IMR-90 (cell line): ENCODE data around the gene TRPM3. TPM values are rescaled to one million over a fixed set of nuclear protein-coding genes. Genes with fewer than 3 reads are reported as not detected.

Experiments used
- ATAC-seq: fragments of 200-7000 bp; cut with Tn5 transposase; 2 replicates; pipeline ENCODE4 v1.9.1; 2020; ENCODE audit warnings: low read depth, mild to moderate bottlenecking, moderate library complexity
- BruUV-seq: library from RNA; stranded (reverse); fragments of 400-500 nt; replicated peaks from 2 replicates; lab custom pipeline; 2021; lab: Mats Ljungman, UMichigan
- CTCF ChIA-PET: fragments of 300-600 bp; formaldehyde crosslinking; extraction: SDS; loops from one replicate; lab custom pipeline; 2021; ENCODE audit warnings: antibody characterized with exemption; lab: Yijun Ruan, JAX
- POLR2A ChIA-PET: fragments of 300-600 bp; sonication (Branson Sonifier 250); formaldehyde crosslinking; loops from one replicate; lab custom pipeline; 2022; ENCODE audit warnings: antibody characterized with exemption; ENCODE audit not compliant: unreplicated experiment; lab: Charles Lee
- DNase-seq: peaks from one replicate; pipeline ENCODE4 v3.0.0; 2013
- H2AFZ ChIP-seq: replicated peaks from 2 replicates; pipeline ENCODE3; 2013; ENCODE audit warnings: low read length, mild to moderate bottlenecking; ENCODE audit not compliant: poor library complexity
- H2AK5ac ChIP-seq: 2 replicates; pipeline ENCODE4 v1.6.1; 2013; ENCODE audit warnings: low read depth, low read length, inconsistent platforms
- H2AK9ac ChIP-seq: replicated peaks from 2 replicates; pipeline ENCODE3; 2013; ENCODE audit warnings: mild to moderate bottlenecking, low read depth, low read length, moderate library complexity; ENCODE audit not compliant: poor library complexity
- H2BK120ac ChIP-seq: 2 replicates; pipeline ENCODE4 v1.6.1; 2013; ENCODE audit warnings: low read depth, low read length, inconsistent platforms
- H2BK15ac ChIP-seq: 3 replicates; pipeline ENCODE4 v1.6.1; 2013; ENCODE audit warnings: low read depth, low read length, inconsistent platforms
- H2BK20ac ChIP-seq: 2 replicates; pipeline ENCODE4 v1.6.1; 2013; ENCODE audit warnings: low read depth, mild to moderate bottlenecking, inconsistent platforms, low read length, moderate library complexity
- H2BK5ac ChIP-seq: 2 replicates; pipeline ENCODE4 v1.6.1; 2013; ENCODE audit warnings: mild to moderate bottlenecking, low read depth, low read length, inconsistent platforms; ENCODE audit not compliant: poor library complexity, severe bottlenecking
- H3K14ac ChIP-seq: replicated peaks from 2 replicates; pipeline ENCODE4 v1.6.1; 2013; ENCODE audit warnings: low read depth, low read length, inconsistent platforms
- H3K18ac ChIP-seq: 2 replicates; pipeline ENCODE4 v1.6.1; 2013; ENCODE audit warnings: low read depth, low read length, control low read depth
- H3K23ac ChIP-seq: 2 replicates; pipeline ENCODE4 v1.6.1; 2013; ENCODE audit warnings: low read depth, low read length, inconsistent platforms
- H3K27ac ChIP-seq: 2 replicates; pipeline ENCODE4 v1.5.1; 2013; ENCODE audit warnings: mild to moderate bottlenecking, control low read depth, low read length; ENCODE audit not compliant: insufficient read depth
- H3K27me3 ChIP-seq: 2 replicates; pipeline ENCODE4 v1.6.1; 2013; ENCODE audit warnings: low read length; ENCODE audit not compliant: control insufficient read depth, insufficient read depth
- H3K36me3 ChIP-seq: 2 replicates; pipeline ENCODE4 v1.6.1; 2013; ENCODE audit warnings: low read length, mixed read lengths; ENCODE audit not compliant: control insufficient read depth, insufficient read depth
- H3K4ac ChIP-seq: 2 replicates; pipeline ENCODE4 v1.6.1; 2013; ENCODE audit warnings: low read depth, low read length, inconsistent platforms
- H3K4me1 ChIP-seq: 2 replicates; pipeline ENCODE4 v1.6.1; 2013; ENCODE audit warnings: low read length, mixed read lengths; ENCODE audit not compliant: control insufficient read depth, insufficient read depth
- H3K4me2 ChIP-seq: 2 replicates; pipeline ENCODE4 v1.6.1; 2013; ENCODE audit warnings: low read depth, mild to moderate bottlenecking, control low read depth, low read length, moderate library complexity
- H3K4me3 ChIP-seq: 2 replicates; pipeline ENCODE4 v1.5.1; 2013; ENCODE audit warnings: low read depth, mild to moderate bottlenecking, control low read depth, low read length, moderate library complexity; ENCODE audit not compliant: insufficient read depth
- H3K56ac ChIP-seq: 2 replicates; pipeline ENCODE4 v1.6.1; 2013; ENCODE audit warnings: low read length, inconsistent platforms; ENCODE audit not compliant: insufficient read depth; ENCODE audit errors: extremely low read depth
- H3K79me1 ChIP-seq, 2 experiments: 2 replicates each; pipeline ENCODE4 v1.6.1; 2013; ENCODE audit warnings: low read length in 2 of 2, inconsistent platforms in 1 of 2, low read depth in 1 of 2
- H3K9ac ChIP-seq: 2 replicates; pipeline ENCODE4 v1.6.1; 2013; ENCODE audit warnings: low read depth, low read length, control low read depth
- H3K9me1 ChIP-seq: 2 replicates; pipeline ENCODE4 v1.6.1; 2013; ENCODE audit warnings: low read length, inconsistent platforms; ENCODE audit not compliant: insufficient read depth
- H3K9me3 ChIP-seq: 2 replicates; pipeline ENCODE4 v1.6.1; 2013; ENCODE audit warnings: low read length; ENCODE audit not compliant: control insufficient read depth, insufficient read depth
- H4K20me1 ChIP-seq: 2 replicates; pipeline ENCODE4 v1.6.1; 2013; ENCODE audit warnings: low read length, inconsistent platforms; ENCODE audit not compliant: insufficient read depth
- H4K5ac ChIP-seq: 2 replicates; pipeline ENCODE4 v1.6.1; 2013; ENCODE audit warnings: mild to moderate bottlenecking, low read depth, low read length, control low read depth
- H4K8ac ChIP-seq, 2 experiments: 2 replicates each; pipeline ENCODE4 v1.6.1; 2013; ENCODE audit warnings: low read depth in 2 of 2, low read length in 2 of 2, control low read depth in 1 of 2, inconsistent platforms in 1 of 2
- H4K91ac ChIP-seq: 2 replicates; pipeline ENCODE4 v1.6.1; 2013; ENCODE audit warnings: low read depth, low read length, inconsistent platforms; ENCODE audit not compliant: insufficient read depth
- FOS ChIP-seq: fragments of 150-350 bp; IDR thresholded peaks from 2 replicates; pipeline ENCODE4 v1.6.1; 2016; ENCODE audit warnings: low read depth, low read length
- WGBS, 2 experiments: methylation state at CpG; one replicate each; pipeline versions ENCODE4 v1.1.5 to v1.1.7; 2013; ENCODE audit warnings: missing lambda C conversion rate in 2 of 2; ENCODE audit not compliant: insufficient read length in 1 of 2; ENCODE audit errors: extremely low coverage in 2 of 2; 5-methylcytosine and 5-hydroxymethylcytosine counted together
- dilution Hi-C: fragments of 300-500 bp; cut with HindIII; formaldehyde crosslinking; loops from one replicate; pipeline ENCODE4 v1.14.3; 2018; ENCODE audit warnings: low sequenced_read_pairs; ENCODE audit not compliant: unreplicated experiment
- in situ Hi-C: fragments of 300-500 bp; cut with MboI; formaldehyde crosslinking; loops from 3 replicates; pipeline ENCODE4 v1.14.3; 2019; ENCODE audit warnings: low sequenced_read_pairs, inconsistent platforms, mixed read lengths
- intact Hi-C: fragments of 100-400 bp; cut with micrococcal nuclease; formaldehyde crosslinking; loops from 2 replicates; pipeline ENCODE4 v1.10.0; 2022
- polyA plus RNA-seq, 3 experiments: library from polyadenylated mRNA; depleted of rRNA; stranded (reverse); fragments of >200 nt; gene quantifications; 2 replicates each; pipeline ENCODE4 v1.2.3, GENCODE V29; 2012; ENCODE audit warnings: low replicate concordance in 1 of 3
- total RNA-seq: library from RNA; depleted of rRNA; stranded (reverse); fragments of >200 nt; gene quantifications from 2 replicates; pipeline ENCODE4 v1.2.3, GENCODE V29; 2012
- TF ChIP-seq, protein P1 (sequence below): fragments of 150-350 bp; IDR thresholded peaks from 2 replicates; pipeline ENCODE4 v1.6.1; 2017; ENCODE audit warnings: mild to moderate bottlenecking, antibody characterized with exemption, low read length, low read depth

The TRPM3 gene
- total and polyA plus RNA-seq, 2 of the 4 experiments (the other 2 are of a cell fraction), result not detected

DNA sequence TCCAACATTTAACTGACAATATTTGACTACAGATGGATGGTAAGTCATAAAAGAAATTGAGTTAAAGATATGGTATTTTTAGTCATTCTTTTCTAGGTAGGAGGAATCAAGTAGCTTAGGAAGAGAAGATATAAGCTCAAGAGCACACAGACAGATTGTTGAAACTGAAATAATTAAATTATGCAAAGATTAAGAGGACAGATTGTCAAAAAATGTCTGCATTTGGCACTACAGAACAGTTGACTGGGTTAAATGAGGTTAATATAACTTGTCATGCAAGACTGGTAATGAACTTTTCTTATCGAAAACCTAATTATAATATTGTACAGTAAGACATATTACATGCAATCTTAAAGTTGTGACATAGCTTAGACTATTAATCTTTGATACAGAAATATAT, 36.3 kb upstream of the TRPM3 start:
- no peaks in the 10 kb centered on the region for H3K27me3 ChIP-seq
- no peak overlapping the region for H4K5ac ChIP-seq
- dilution Hi-C loops, result no loop called here
- DNase-seq (no peak), ATAC-seq (no peak)
- no peaks in the 10 kb centered on the region for H4K20me1 ChIP-seq
- H3K18ac ChIP-seq, result no peak overlapping the region
- no peak overlapping the region for H4K8ac ChIP-seq
- H3K4me1 ChIP-seq, result no peaks in the 10 kb centered on the region
- no peak overlapping the region for H3K23ac ChIP-seq
- no peaks in the 10 kb centered on the region for H3K9me1 ChIP-seq
- H2BK120ac ChIP-seq, result no peak overlapping the region
- no peak overlapping the region for H2AK5ac ChIP-seq
- H2AFZ ChIP-seq, result no peak overlapping the region
- H3K9me3 ChIP-seq, result no peaks in the 10 kb centered on the region
- H3K27ac ChIP-seq, result no peak overlapping the region
- no peak overlapping the region for H3K9ac ChIP-seq
- ChIA-PET CTCF (no interaction called here), POLR2A (no interaction called here)
- no TSS peak for BruUV-seq
- WGBS, 2 experiments, result no CpG with 5 or more reads among the region's 1 CpG
- no peak overlapping the region for H2BK5ac ChIP-seq
- H2BK20ac ChIP-seq, result no peak overlapping the region
- no peak overlapping the region for H4K91ac ChIP-seq
- H3K36me3 ChIP-seq, result no peaks in the 10 kb centered on the region
- TF ChIP-seq FOS, result no peak
- TF ChIP-seq, protein P1, sequence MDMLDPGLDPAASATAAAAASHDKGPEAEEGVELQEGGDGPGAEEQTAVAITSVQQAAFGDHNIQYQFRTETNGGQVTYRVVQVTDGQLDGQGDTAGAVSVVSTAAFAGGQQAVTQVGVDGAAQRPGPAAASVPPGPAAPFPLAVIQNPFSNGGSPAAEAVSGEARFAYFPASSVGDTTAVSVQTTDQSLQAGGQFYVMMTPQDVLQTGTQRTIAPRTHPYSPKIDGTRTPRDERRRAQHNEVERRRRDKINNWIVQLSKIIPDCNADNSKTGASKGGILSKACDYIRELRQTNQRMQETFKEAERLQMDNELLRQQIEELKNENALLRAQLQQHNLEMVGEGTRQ, result no peak
- H3K4me3 ChIP-seq, result no peak overlapping the region
- H3K4ac ChIP-seq, result no peak overlapping the region
- no peak overlapping the region for H3K4me2 ChIP-seq
- no peak overlapping the region for H2BK15ac ChIP-seq
- intact Hi-C loops, result no loop called here
- H2AK9ac ChIP-seq, result no peak overlapping the region
- no peak overlapping the region for H3K56ac ChIP-seq
- in situ Hi-C loops, result no loop called here
- H3K79me1 ChIP-seq, result no peaks in the 10 kb centered on the region
- no peak overlapping the region for H3K14ac ChIP-seq
